Activated CD4-positive, alpha-beta memory T cell treated with anti-CD3 and anti-CD28 coated beads, Interleukin-2, amount 10 ng/mL, durations not matched to agents 7 days and 5 days (primary cell): ENCODE data around the gene CA14. TPM values are rescaled to one million over a fixed set of nuclear protein-coding genes. Genes with fewer than 3 reads are reported as not detected.

Source experiments
- CTCF ChIA-PET: fragments of 350-600 bp; sonication (Branson Sonifier 250); formaldehyde crosslinking; loops from one replicate; lab custom pipeline; 2021; ENCODE audit warnings: antibody characterized with exemption, inconsistent platforms; lab: Charles Lee
- POLR2A ChIA-PET: fragments of 350-600 bp; sonication (Branson Sonifier 250); formaldehyde crosslinking; loops from one replicate; lab custom pipeline; 2021; ENCODE audit warnings: antibody characterized with exemption; lab: Charles Lee
- DNase-seq: peaks from one replicate; pipeline ENCODE4 v3.0.0-alpha.2; 2020
- H3K27ac Mint-ChIP-seq: one replicate; pipeline ENCODE4 v1.8.0; 2021; ENCODE audit warnings: mild to moderate bottlenecking, mixed read lengths
- H3K27me3 Mint-ChIP-seq: one replicate; pipeline ENCODE4 v1.8.0; 2021; ENCODE audit warnings: mixed read lengths
- H3K36me3 Mint-ChIP-seq: one replicate; pipeline ENCODE4 v1.8.0; 2021; ENCODE audit warnings: low read depth, mixed read lengths
- H3K4me1 Mint-ChIP-seq: one replicate; pipeline ENCODE4 v1.8.0; 2021; ENCODE audit warnings: mixed read lengths
- H3K4me3 Mint-ChIP-seq: one replicate; pipeline ENCODE4 v1.8.0; 2021; ENCODE audit warnings: mild to moderate bottlenecking, mixed read lengths
- H3K9me3 Mint-ChIP-seq: one replicate; pipeline ENCODE4 v1.8.0; 2021; ENCODE audit warnings: mixed read lengths
- total RNA-seq, 2 experiments: library from RNA; stranded (reverse); gene quantifications; one replicate each; pipeline ENCODE4 v1.2.3, GENCODE V29; 2021

The CA14 gene
- total RNA-seq, 2 experiments from 2014 or later = not detected

- Mint-ChIP-seq H3K4me3 (peak overlapping the region; percentile 91), H3K9me3 (no peaks in the 10 kb centered on the region), H3K4me1 (peaks cover 38% of the 10 kb centered on the region), H3K36me3 (peaks cover 43% of the 10 kb centered on the region), H3K27ac (peak overlapping the region; percentile 94), H3K27me3 (no peaks in the 10 kb centered on the region)
- DNase-seq = peak; percentile 55
- ChIA-PET POLR2A (interaction anchor here (0.8 to 3.0 kb wide), 16 partner anchors 8 to 381 kb away, joined by 3 to 27 read pairs (median 6); partner anchors contain the start of genes ANP32E, CA14, FALEC and PRPF3), CTCF (interaction anchor here (3.1 kb wide), 1 partner anchor 12 kb away, joined by 20 read pairs; no protein-coding TSS in a partner anchor)
These were observed 10.7 kb downstream of the CA14 start for GRCh38 chr1:150268340-150268704.

- Mint-ChIP-seq H3K36me3 (peaks cover 46% of the 10 kb centered on the region), H3K27me3 (no peaks in the 10 kb centered on the region), H3K27ac (peak within 1 kb of the TSS; percentile 94), H3K9me3 (no peaks in the 10 kb centered on the region), H3K4me3 (peak within 1 kb of the TSS; percentile 91), H3K4me1 (peaks cover 38% of the 10 kb centered on the region)
- DNase-seq = peak; percentile 95
- CTCF ChIA-PET = interaction anchor here (0.8 to 3.1 kb wide), 3 partner anchors 10 to 43 kb away, joined by 3 to 20 read pairs (median 3); no protein-coding TSS in a partner anchor
- POLR2A ChIA-PET = interaction anchor here (0.6 to 3.0 kb wide), 26 partner anchors 9 to 737 kb away, joined by 3 to 27 read pairs (median 4); partner anchors contain the start of genes ANP32E, CA14, CIART and PLEKHO1
These were observed 11.3 kb downstream of the CA14 start, which contains the start of gene APH1A for GRCh38 chr1:150268705-150269403. Gene APH1A, minus strand, starts transcription at chr1:150269016. Its CDS starts 206 bp downstream, at chr1:150268810.

- Mint-ChIP-seq H3K27me3 (no peaks in the 10 kb centered on the region), H3K36me3 (peaks cover 44% of the 10 kb centered on the region), H3K4me1 (peaks cover 38% of the 10 kb centered on the region), H3K9me3 (no peaks in the 10 kb centered on the region), H3K27ac (peak overlapping the region; percentile 94), H3K4me3 (peak overlapping the region; percentile 91)
- ChIA-PET POLR2A (interaction anchor here (0.6 to 3.0 kb wide), 26 partner anchors 9 to 737 kb away, joined by 3 to 27 read pairs (median 4); partner anchors contain the start of genes ANP32E, CA14, CIART and PLEKHO1), CTCF (interaction anchor here (0.8 to 3.1 kb wide), 3 partner anchors 9 to 44 kb away, joined by 3 to 20 read pairs (median 3); no protein-coding TSS in a partner anchor)
- no peak for DNase-seq
These were observed 11.9 kb downstream of the CA14 start for GRCh38 chr1:150269451-150269850.

- no peak overlapping the region for H3K4me3 Mint-ChIP-seq
- no peak overlapping the region for H3K27ac Mint-ChIP-seq
- H3K4me1 Mint-ChIP-seq = peaks cover 28% of the 10 kb centered on the region
- H3K36me3 Mint-ChIP-seq = peaks cover 33% of the 10 kb centered on the region
- no peaks in the 10 kb centered on the region for H3K9me3 Mint-ChIP-seq
- ChIA-PET POLR2A (interaction anchor here (3.0 kb wide), 1 partner anchor 36 kb away, joined by 27 read pairs; the partner anchor contains the start of gene ANP32E), CTCF (interaction anchor here (0.8 kb wide), 1 partner anchor 10 kb away, joined by 3 read pairs; no protein-coding TSS in a partner anchor)
- no peaks in the 10 kb centered on the region for H3K27me3 Mint-ChIP-seq
- DNase-seq = no peak
These were observed 13.9 kb downstream of the CA14 start for GRCh38 chr1:150271291-150271959.

GRCh38 chr1:150273311-150273710 lies 15.7 kb downstream of the CA14 start:
- H3K4me3 Mint-ChIP-seq = no peak overlapping the region
- peaks cover 11% of the 10 kb centered on the region for H3K4me1 Mint-ChIP-seq
- H3K27me3 Mint-ChIP-seq = no peaks in the 10 kb centered on the region
- H3K9me3 Mint-ChIP-seq = no peaks in the 10 kb centered on the region
- no peak for DNase-seq
- CTCF ChIA-PET = interaction anchor here (0.7 to 1.2 kb wide), 3 partner anchors 8 to 21 kb away, joined by 3 to 9 read pairs (median 3); no protein-coding TSS in a partner anchor
- no peak overlapping the region for H3K27ac Mint-ChIP-seq
- POLR2A ChIA-PET = interaction anchor here (1.2 to 1.5 kb wide), 3 partner anchors 8 to 17 kb away, joined by 3 to 6 read pairs (median 4); no protein-coding TSS in a partner anchor
- peaks cover 17% of the 10 kb centered on the region for H3K36me3 Mint-ChIP-seq

GRCh38 chr1:150280138-150280707 lies 22.6 kb downstream of the CA14 start:
- ChIA-PET CTCF (interaction anchor here (0.6 to 6.4 kb wide), 2 partner anchors 25 to 307 kb away, joined by 3 to 63 read pairs; partner anchors contain the start of gene CA14), POLR2A (interaction anchor here (1.6 to 3.3 kb wide), 2 partner anchors 11 to 24 kb away, joined by 10 to 17 read pairs; partner anchors contain the start of gene APH1A)
- no peaks in the 10 kb centered on the region for H3K9me3 Mint-ChIP-seq
- H3K27me3 Mint-ChIP-seq = peaks cover 10% of the 10 kb centered on the region
- no peak for DNase-seq
- H3K27ac Mint-ChIP-seq = no peak overlapping the region
- H3K4me1 Mint-ChIP-seq = peaks cover 30% of the 10 kb centered on the region
- peaks cover 14% of the 10 kb centered on the region for H3K36me3 Mint-ChIP-seq
- peak overlapping the region; percentile 10 for H3K4me3 Mint-ChIP-seq

GRCh38 chr1:150281221-150281757 lies 23.7 kb downstream of the CA14 start:
- POLR2A ChIA-PET = interaction anchor here (1.0 to 1.6 kb wide), 6 partner anchors 9 to 47 kb away, joined by 3 to 10 read pairs (median 6); partner anchors contain the start of genes APH1A and C1orf54
- Mint-ChIP-seq H3K36me3 (peaks cover 11% of the 10 kb centered on the region), H3K27me3 (peaks cover 10% of the 10 kb centered on the region), H3K4me1 (peaks cover 30% of the 10 kb centered on the region), H3K9me3 (no peaks in the 10 kb centered on the region), H3K4me3 (peak overlapping the region; percentile 77), H3K27ac (no peak overlapping the region)
- DNase-seq = peak; percentile 60
- CTCF ChIA-PET = interaction anchor here (0.8 to 6.4 kb wide), 5 partner anchors 8 to 94 kb away, joined by 3 to 63 read pairs (median 3); partner anchors contain the start of gene CA14

DNA sequence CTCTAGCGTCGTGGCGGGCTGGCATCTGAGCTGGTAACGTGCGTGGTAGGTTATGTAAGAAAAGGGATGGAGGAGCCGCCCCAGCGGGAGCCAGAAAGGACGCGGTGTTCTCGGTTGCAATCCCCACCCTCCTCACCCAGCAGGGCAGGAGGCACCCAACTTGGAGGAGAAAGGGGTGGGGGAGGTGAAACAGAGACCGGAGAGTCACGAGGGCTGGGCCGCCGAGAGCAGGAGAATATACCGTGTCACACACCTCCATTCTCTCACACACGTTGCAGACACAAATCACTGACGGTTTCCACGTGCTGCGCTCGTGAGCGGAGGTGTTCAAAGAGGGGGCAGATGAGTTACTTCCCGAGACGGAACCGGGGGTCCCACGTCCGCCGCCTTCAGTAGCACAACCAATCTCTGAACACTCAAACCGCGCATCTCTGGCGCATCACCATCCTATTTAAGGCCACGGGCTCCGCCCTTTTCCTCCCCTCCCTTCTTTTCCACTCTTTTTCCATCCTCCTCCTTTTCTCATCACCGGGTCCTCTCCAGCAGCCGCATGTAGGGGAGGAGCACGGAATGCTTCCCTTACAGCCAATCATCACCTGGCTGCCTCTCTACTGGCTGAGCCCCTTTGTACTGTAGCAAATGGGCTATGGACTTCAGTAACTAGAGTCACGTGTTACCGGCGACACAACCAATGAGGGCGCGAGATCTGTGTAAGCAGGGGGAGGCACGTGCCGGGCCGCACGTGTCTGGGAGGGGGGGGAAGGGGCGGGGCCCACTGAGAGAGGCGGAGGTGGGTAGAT lies 24.4 kb downstream of the CA14 start, which contains the start of gene CIART:
TSS of gene CIART (plus strand) at position 797 of the 800 bp plus-strand sequence. CDS start 714 bp downstream, outside the sequence.
- DNase-seq = peak; percentile 80
- Mint-ChIP-seq H3K27me3 (peaks cover 10% of the 10 kb centered on the region), H3K4me3 (peak within 1 kb of the TSS; percentile 77), H3K36me3 (peaks cover 9% of the 10 kb centered on the region), H3K4me1 (peaks cover 30% of the 10 kb centered on the region), H3K27ac (no peak within 1 kb of the TSS), H3K9me3 (no peaks in the 10 kb centered on the region)
- ChIA-PET CTCF (interaction anchor here (0.8 to 6.4 kb wide), 5 partner anchors 9 to 95 kb away, joined by 3 to 63 read pairs (median 3); partner anchors contain the start of gene CA14), POLR2A (interaction anchor here (0.6 to 1.6 kb wide), 9 partner anchors 8 to 48 kb away, joined by 3 to 10 read pairs (median 5); partner anchors contain the start of genes ANP32E, APH1A and C1orf54)

DNA sequence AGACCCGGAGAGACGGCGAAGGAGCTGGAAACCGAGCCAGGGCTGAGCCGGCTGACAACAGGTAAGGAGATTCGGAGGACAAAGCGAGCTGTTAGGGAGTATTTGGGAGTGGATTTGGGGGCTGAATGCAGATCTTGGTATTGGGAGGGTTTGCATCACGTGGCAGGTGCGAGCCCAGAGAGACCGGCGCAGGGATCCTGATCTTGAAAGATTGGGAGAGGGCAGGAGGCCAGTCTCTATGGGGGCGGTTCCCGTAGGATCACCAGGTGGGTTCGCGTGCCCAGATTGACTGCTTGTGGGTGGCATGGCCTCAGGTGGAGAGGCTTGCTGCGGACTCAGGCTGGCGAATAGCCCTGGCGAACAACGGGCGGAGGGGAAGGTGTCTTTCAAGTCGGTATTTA lies 25.0 kb downstream of the CA14 start:
- no peak overlapping the region for H3K27ac Mint-ChIP-seq
- CTCF ChIA-PET = interaction anchor here (6.4 kb wide), 1 partner anchor 27 kb away, joined by 63 read pairs; the partner anchor contains the start of gene CA14
- no peaks in the 10 kb centered on the region for H3K9me3 Mint-ChIP-seq
- peak overlapping the region; percentile 77 for H3K4me3 Mint-ChIP-seq
- peaks cover 9% of the 10 kb centered on the region for H3K36me3 Mint-ChIP-seq
- H3K4me1 Mint-ChIP-seq = peaks cover 30% of the 10 kb centered on the region
- peaks cover 10% of the 10 kb centered on the region for H3K27me3 Mint-ChIP-seq
- POLR2A ChIA-PET = interaction anchor here (0.6 to 1.0 kb wide), 3 partner anchors 13 to 47 kb away, joined by 3 to 4 read pairs (median 3); partner anchors contain the start of genes ANP32E and APH1A
- no peak for DNase-seq

DNA sequence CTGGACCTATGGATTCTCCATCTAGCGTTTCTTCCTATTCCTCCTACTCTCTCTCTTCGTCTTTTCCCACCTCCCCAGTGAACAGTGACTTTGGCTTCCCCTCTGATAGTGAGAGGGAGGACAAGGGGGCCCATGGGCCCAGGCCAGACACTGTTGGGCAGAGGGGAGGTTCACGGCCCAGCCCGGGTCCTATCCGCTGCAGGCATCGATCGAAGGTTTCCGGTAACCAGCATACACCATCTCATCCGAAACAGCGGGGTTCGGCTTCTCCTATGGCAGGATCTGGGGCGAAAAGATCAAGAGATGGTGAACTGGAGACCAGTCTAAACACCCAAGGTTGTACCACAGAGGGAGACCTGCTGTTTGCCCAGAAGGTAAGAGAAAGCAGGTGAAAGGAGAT lies 25.7 kb downstream of the CA14 start:
- Mint-ChIP-seq H3K27ac (no peak overlapping the region), H3K36me3 (peaks cover 8% of the 10 kb centered on the region), H3K4me1 (peaks cover 30% of the 10 kb centered on the region), H3K9me3 (no peaks in the 10 kb centered on the region), H3K27me3 (peaks cover 10% of the 10 kb centered on the region), H3K4me3 (no peak overlapping the region)
- CTCF ChIA-PET = interaction anchor here (6.4 kb wide), 1 partner anchor 28 kb away, joined by 63 read pairs; the partner anchor contains the start of gene CA14
- DNase-seq = no peak
- POLR2A ChIA-PET = interaction anchor here (1.0 kb wide), 1 partner anchor 48 kb away, joined by 3 read pairs; the partner anchor contains the start of gene ANP32E
